H9 (cell line): ENCODE measurements around the gene MYCBPAP. TPM values are rescaled to one million over a fixed set of nuclear protein-coding genes. Genes with fewer than 3 reads are reported as not detected.

Source experiments
- DNase-seq: peaks from one replicate; pipeline ENCODE4 v3.0.0-alpha.2; 2017
- H2AFZ ChIP-seq: one replicate; pipeline ENCODE4 v1.6.1; 2013; ENCODE audit warnings: mild to moderate bottlenecking, low read length, control low read depth, moderate library complexity
- H2AK5ac ChIP-seq: 2 replicates; pipeline ENCODE4 v1.6.1; 2013; ENCODE audit warnings: low read length, control low read depth, mixed read lengths; ENCODE audit not compliant: insufficient read length
- H2BK120ac ChIP-seq: one replicate; pipeline ENCODE4 v1.6.1; 2013; ENCODE audit warnings: low read depth, mild to moderate bottlenecking, low read length, control low read depth, inconsistent platforms; ENCODE audit not compliant: poor library complexity, severe bottlenecking
- H2BK12ac ChIP-seq: 2 replicates; pipeline ENCODE4 v1.6.1; 2013; ENCODE audit warnings: low read length, control low read depth, mixed read lengths, low read depth; ENCODE audit not compliant: insufficient read length
- H2BK15ac ChIP-seq: 2 replicates; pipeline ENCODE4 v1.6.1; 2013; ENCODE audit warnings: low read depth, low read length, control low read depth
- H2BK20ac ChIP-seq: one replicate; pipeline ENCODE4 v1.6.1; 2013; ENCODE audit warnings: low read depth, mild to moderate bottlenecking, low read length, control low read depth, inconsistent platforms; ENCODE audit not compliant: poor library complexity, severe bottlenecking
- H2BK5ac ChIP-seq: 2 replicates; pipeline ENCODE4 v1.6.1; 2013; ENCODE audit warnings: low read length, control low read depth, mixed read lengths; ENCODE audit not compliant: insufficient read length
- H3K14ac ChIP-seq: 2 replicates; pipeline ENCODE4 v1.6.1; 2013; ENCODE audit warnings: low read length, control low read depth; ENCODE audit not compliant: insufficient read depth
- H3K18ac ChIP-seq: 2 replicates; pipeline ENCODE4 v1.6.1; 2013; ENCODE audit warnings: low read depth, mild to moderate bottlenecking, mixed read lengths, low read length, control low read depth; ENCODE audit not compliant: insufficient read length
- H3K23ac ChIP-seq: 2 replicates; pipeline ENCODE4 v1.6.1; 2013; ENCODE audit warnings: low read length, control low read depth, mixed read lengths, low read depth; ENCODE audit not compliant: insufficient read length
- H3K23me2 ChIP-seq: 2 replicates; pipeline ENCODE4 v1.6.1; 2013; ENCODE audit warnings: low read depth, mild to moderate bottlenecking, mixed read lengths, low read length, control low read depth; ENCODE audit not compliant: insufficient read length, poor library complexity, severe bottlenecking
- H3K27ac ChIP-seq: 2 replicates; pipeline ENCODE4 v1.5.1; 2013; ENCODE audit warnings: low read length, control low read depth, mixed read lengths, low read depth; ENCODE audit not compliant: insufficient read length
- H3K27me3 ChIP-seq: 2 replicates; pipeline ENCODE4 v1.6.1; 2013; ENCODE audit warnings: low read length, control low read depth, inconsistent platforms; ENCODE audit not compliant: insufficient read depth
- H3K4ac ChIP-seq: 2 replicates; pipeline ENCODE4 v1.6.1; 2013; ENCODE audit warnings: low read depth, mild to moderate bottlenecking, control low read depth, inconsistent platforms, low read length, moderate library complexity
- H3K4me1 ChIP-seq: 2 replicates; pipeline ENCODE4 v1.6.1; 2013; ENCODE audit warnings: low read length, control low read depth, inconsistent platforms; ENCODE audit not compliant: insufficient read depth
- H3K4me2 ChIP-seq: 2 replicates; pipeline ENCODE4 v1.6.1; 2013; ENCODE audit warnings: low read length, control low read depth, mixed read lengths; ENCODE audit not compliant: insufficient read length, insufficient read depth
- H3K56ac ChIP-seq: 2 replicates; pipeline ENCODE4 v1.6.1; 2013; ENCODE audit warnings: low read depth, mild to moderate bottlenecking, mixed read lengths, low read length, control low read depth; ENCODE audit not compliant: insufficient read length
- H3K79me1 ChIP-seq: 2 replicates; pipeline ENCODE4 v1.6.1; 2013; ENCODE audit warnings: low read depth, mild to moderate bottlenecking, moderate library complexity, low read length, control low read depth, inconsistent platforms; ENCODE audit not compliant: insufficient read depth, poor library complexity, severe bottlenecking
- H3K79me2 ChIP-seq: 2 replicates; pipeline ENCODE4 v1.6.1; 2013; ENCODE audit warnings: low read length, control low read depth, inconsistent platforms; ENCODE audit not compliant: insufficient read depth
- H3K9ac ChIP-seq: 2 replicates; pipeline ENCODE4 v1.6.1; 2013; ENCODE audit warnings: low read length, control low read depth, mixed read lengths; ENCODE audit not compliant: insufficient read length; ENCODE audit errors: extremely low read depth
- H3K9me3 ChIP-seq: one replicate; pipeline ENCODE4 v1.6.1; 2013; ENCODE audit warnings: low read depth, low read length, inconsistent platforms; ENCODE audit not compliant: control insufficient read depth
- H3T11ph ChIP-seq: one replicate; pipeline ENCODE4 v1.6.1; 2013; ENCODE audit warnings: mild to moderate bottlenecking, low read length, control low read depth, inconsistent platforms
- H4K20me1 ChIP-seq: one replicate; pipeline ENCODE4 v1.6.1; 2013; ENCODE audit not compliant: control insufficient read depth, insufficient read length, insufficient read depth
- H4K5ac ChIP-seq: 2 replicates; pipeline ENCODE4 v1.6.1; 2013; ENCODE audit warnings: low read depth, mild to moderate bottlenecking, mixed read lengths, low read length, control low read depth; ENCODE audit not compliant: insufficient read length
- H4K8ac ChIP-seq: replicated peaks from 2 replicates; pipeline ENCODE4 v1.6.1; 2013; ENCODE audit warnings: low read length, control low read depth, mixed read lengths, low read depth; ENCODE audit not compliant: insufficient read length
- H4K91ac ChIP-seq: 2 replicates; pipeline ENCODE4 v1.6.1; 2013; ENCODE audit warnings: low read depth, mild to moderate bottlenecking, moderate library complexity, mixed read lengths, low read length, control low read depth; ENCODE audit not compliant: insufficient read length
- H3K27ac Mint-ChIP-seq, 3 experiments: 2 replicates in 2 of 3; 3 replicates in 1 of 3; pipeline ENCODE4 v1.8.0; 2020 to 2021; ENCODE audit warnings: mixed read lengths in 3 of 3, mild to moderate bottlenecking in 1 of 3, moderate library complexity in 1 of 3
- H3K27me3 Mint-ChIP-seq: 2 replicates; pipeline ENCODE4 v1.8.0; 2021; ENCODE audit warnings: low read depth, mild to moderate bottlenecking, moderate library complexity, mixed read lengths
- H3K36me3 Mint-ChIP-seq, 3 experiments: 2 replicates in 2 of 3; 3 replicates in 1 of 3; pipeline ENCODE4 v1.8.0; 2020 to 2021; ENCODE audit warnings: low read depth in 3 of 3, mixed read lengths in 3 of 3; ENCODE audit not compliant: insufficient read depth in 1 of 3
- H3K4me1 Mint-ChIP-seq, 2 experiments: 2 replicates each; pipeline ENCODE4 v1.8.0; 2020; ENCODE audit warnings: mixed read lengths in 2 of 2
- H3K4me3 Mint-ChIP-seq, 2 experiments: 2 replicates in 1 of 2; 3 replicates in 1 of 2; pipeline ENCODE4 v1.8.0; 2020 to 2021; ENCODE audit warnings: mild to moderate bottlenecking in 2 of 2, mixed read lengths in 2 of 2, moderate library complexity in 1 of 2
- H3K9me3 Mint-ChIP-seq, 2 experiments: 2 replicates in 1 of 2; 3 replicates in 1 of 2; pipeline ENCODE4 v1.8.0; 2020; ENCODE audit warnings: mild to moderate bottlenecking in 2 of 2, mixed read lengths in 2 of 2, moderate library complexity in 1 of 2
- WGBS: extraction: QIAGEN DNeasy Blood & Tissue Kit; methylation state at CpG from one replicate; pipeline ENCODE4 v1.1.7; 2013; ENCODE audit warnings: missing lambda C conversion rate, low lambda C conversion rate, mixed read lengths; ENCODE audit not compliant: insufficient read length; ENCODE audit errors: extremely low coverage; 5-methylcytosine and 5-hydroxymethylcytosine counted together
- total RNA-seq: library from RNA; stranded (reverse); gene quantifications from 2 replicates; pipeline ENCODE4 v1.2.1, GENCODE V29; 2021
- TF ChIP-seq, protein P1 (sequence below): fragments of 200-600 bp; sonication (generic); conservative IDR thresholded peaks from 3 replicates; pipeline ENCODE4 v1.8.0; 2021; ENCODE audit warnings: antibody characterized with exemption, mild to moderate bottlenecking

The MYCBPAP gene
- total RNA-seq, 1 experiment from 2014 or later, result 1.7 TPM

DNA sequence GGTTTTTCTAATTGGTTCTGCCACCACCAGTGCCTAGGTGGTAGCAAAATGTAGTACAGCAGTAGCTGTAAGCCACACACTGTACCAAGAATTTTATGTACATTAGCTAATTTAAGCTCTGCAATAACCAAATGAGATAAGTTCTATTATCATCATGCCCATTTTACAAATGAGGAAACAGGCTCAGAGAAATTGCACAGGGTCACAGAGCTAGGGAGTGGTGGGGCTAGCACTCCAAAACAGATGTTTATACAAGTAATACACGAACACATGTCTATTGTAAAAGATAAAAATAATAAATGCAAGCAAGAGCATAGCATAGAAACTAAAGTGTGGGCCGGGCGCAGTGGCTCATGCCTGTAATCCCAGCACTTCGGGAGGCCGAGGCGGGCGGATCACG, 16.0 kb upstream of the MYCBPAP start:
- TF ChIP-seq, protein P1, sequence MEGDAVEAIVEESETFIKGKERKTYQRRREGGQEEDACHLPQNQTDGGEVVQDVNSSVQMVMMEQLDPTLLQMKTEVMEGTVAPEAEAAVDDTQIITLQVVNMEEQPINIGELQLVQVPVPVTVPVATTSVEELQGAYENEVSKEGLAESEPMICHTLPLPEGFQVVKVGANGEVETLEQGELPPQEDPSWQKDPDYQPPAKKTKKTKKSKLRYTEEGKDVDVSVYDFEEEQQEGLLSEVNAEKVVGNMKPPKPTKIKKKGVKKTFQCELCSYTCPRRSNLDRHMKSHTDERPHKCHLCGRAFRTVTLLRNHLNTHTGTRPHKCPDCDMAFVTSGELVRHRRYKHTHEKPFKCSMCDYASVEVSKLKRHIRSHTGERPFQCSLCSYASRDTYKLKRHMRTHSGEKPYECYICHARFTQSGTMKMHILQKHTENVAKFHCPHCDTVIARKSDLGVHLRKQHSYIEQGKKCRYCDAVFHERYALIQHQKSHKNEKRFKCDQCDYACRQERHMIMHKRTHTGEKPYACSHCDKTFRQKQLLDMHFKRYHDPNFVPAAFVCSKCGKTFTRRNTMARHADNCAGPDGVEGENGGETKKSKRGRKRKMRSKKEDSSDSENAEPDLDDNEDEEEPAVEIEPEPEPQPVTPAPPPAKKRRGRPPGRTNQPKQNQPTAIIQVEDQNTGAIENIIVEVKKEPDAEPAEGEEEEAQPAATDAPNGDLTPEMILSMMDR, result no peak
- Mint-ChIP-seq H3K27me3 (peaks cover 3% of the 10 kb centered on the region; the same call in 1 of the 2 replicates), H3K9me3 (no peaks in the 10 kb centered on the region), H3K36me3 (no peaks in the 10 kb centered on the region; a peak in 1 of 7 replicates), H3K4me3 (no peak overlapping the region), H3K4me1 (peaks cover 10 to 16% of the 10 kb centered on the region in 2 experiments), H3K27ac (no peak overlapping the region; a peak in 1 of 7 replicates)
- H4K5ac ChIP-seq, result no peak overlapping the region
- WGBS, result no CpG with 5 or more reads among the region's 8 CpGs
- no peak overlapping the region for H4K91ac ChIP-seq
- no peaks in the 10 kb centered on the region for H3K79me1 ChIP-seq
- no peaks in the 10 kb centered on the region for H3K27me3 ChIP-seq
- H3T11ph ChIP-seq, result no peak overlapping the region
- no peak overlapping the region for H2BK5ac ChIP-seq
- H3K9me3 ChIP-seq, result no peaks in the 10 kb centered on the region
- no peak overlapping the region for H3K18ac ChIP-seq
- no peaks in the 10 kb centered on the region for H3K4me1 ChIP-seq
- H2BK120ac ChIP-seq, result no peak overlapping the region
- H3K23ac ChIP-seq, result no peak overlapping the region
- H2AK5ac ChIP-seq, result no peak overlapping the region
- no peaks in the 10 kb centered on the region for H4K20me1 ChIP-seq
- no peak overlapping the region for H2BK20ac ChIP-seq
- no peak overlapping the region for H2BK15ac ChIP-seq
- H3K4ac ChIP-seq, result no peak overlapping the region
- H2BK12ac ChIP-seq, result no peak overlapping the region
- no peak overlapping the region for H3K56ac ChIP-seq
- H3K79me2 ChIP-seq, result no peaks in the 10 kb centered on the region
- no peak overlapping the region for H2AFZ ChIP-seq
- no peak overlapping the region for H3K4me2 ChIP-seq
- H3K14ac ChIP-seq, result no peak overlapping the region
- no peaks in the 10 kb centered on the region for H3K23me2 ChIP-seq
- H3K27ac ChIP-seq, result no peak overlapping the region
- DNase-seq, result no peak
- H3K9ac ChIP-seq, result no peak overlapping the region
- no peak overlapping the region for H4K8ac ChIP-seq
